Measurements from ENCODE around the gene DAPK2.

- TF ChIP-seq ZNF384 (IDR thresholded peaks at IDR 0.05): no peak
- TF ChIP-seq BHLHE40 (IDR thresholded peaks at IDR 0.05; ENCODE audit: borderline replicate concordance): no peak
- TF ChIP-seq PKNOX1 (IDR thresholded peaks at IDR 0.05): no peak
- no peak for TF ChIP-seq ARNT (IDR thresholded peaks at IDR 0.05)
- no peak for TF ChIP-seq FOXM1 (IDR thresholded peaks at IDR 0.05; ENCODE audit: borderline replicate concordance)
- TF ChIP-seq FOXA1 (IDR thresholded peaks at IDR 0.05): no peak
- TF ChIP-seq LEF1 (IDR thresholded peaks at IDR 0.05; ENCODE audit: borderline replicate concordance): no peak
- TF ChIP-seq NFRKB (IDR thresholded peaks at IDR 0.05): no peak
- no peak for TF ChIP-seq CTBP1 (IDR thresholded peaks at IDR 0.05; ENCODE audit: borderline replicate concordance)
- TF ChIP-seq L3MBTL2 (conservative IDR thresholded peaks at IDR 0.05): no peak
- TF ChIP-seq FOXK2 (IDR thresholded peaks at IDR 0.05): no peak
- no peak for TF ChIP-seq TARDBP (IDR thresholded peaks at IDR 0.05)
- no peak for TF ChIP-seq SP1 (IDR thresholded peaks at IDR 0.05)
- no peak for TF ChIP-seq HDGF (IDR thresholded peaks at IDR 0.05; ENCODE audit: borderline replicate concordance)
These were observed 164.9 kb downstream of the DAPK2 start for GRCh38 chr15:63881431-63881830.

Data from HEK293T (cell line).